ENCODE data around the gene KLK11.

DNA sequence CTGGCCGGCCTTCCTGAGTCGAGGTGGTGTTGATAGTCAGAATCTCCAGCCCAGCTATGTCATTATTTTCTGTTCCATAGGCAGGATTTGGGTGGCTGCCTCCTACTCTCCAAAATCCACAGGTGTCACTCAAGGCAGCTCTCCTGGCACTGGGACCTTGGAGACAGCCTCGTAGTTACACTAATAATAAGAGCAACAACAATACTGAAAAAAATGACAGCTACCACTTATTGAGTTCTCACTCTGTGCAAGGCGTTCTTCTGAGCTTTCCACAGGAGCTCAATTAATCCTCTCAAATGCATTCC is 20.6 kb upstream of the KLK11 start:
- TF ChIP-seq, protein P1, sequence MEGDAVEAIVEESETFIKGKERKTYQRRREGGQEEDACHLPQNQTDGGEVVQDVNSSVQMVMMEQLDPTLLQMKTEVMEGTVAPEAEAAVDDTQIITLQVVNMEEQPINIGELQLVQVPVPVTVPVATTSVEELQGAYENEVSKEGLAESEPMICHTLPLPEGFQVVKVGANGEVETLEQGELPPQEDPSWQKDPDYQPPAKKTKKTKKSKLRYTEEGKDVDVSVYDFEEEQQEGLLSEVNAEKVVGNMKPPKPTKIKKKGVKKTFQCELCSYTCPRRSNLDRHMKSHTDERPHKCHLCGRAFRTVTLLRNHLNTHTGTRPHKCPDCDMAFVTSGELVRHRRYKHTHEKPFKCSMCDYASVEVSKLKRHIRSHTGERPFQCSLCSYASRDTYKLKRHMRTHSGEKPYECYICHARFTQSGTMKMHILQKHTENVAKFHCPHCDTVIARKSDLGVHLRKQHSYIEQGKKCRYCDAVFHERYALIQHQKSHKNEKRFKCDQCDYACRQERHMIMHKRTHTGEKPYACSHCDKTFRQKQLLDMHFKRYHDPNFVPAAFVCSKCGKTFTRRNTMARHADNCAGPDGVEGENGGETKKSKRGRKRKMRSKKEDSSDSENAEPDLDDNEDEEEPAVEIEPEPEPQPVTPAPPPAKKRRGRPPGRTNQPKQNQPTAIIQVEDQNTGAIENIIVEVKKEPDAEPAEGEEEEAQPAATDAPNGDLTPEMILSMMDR (IDR thresholded peaks at IDR 0.05; ENCODE audit: low read depth, low read length, missing input control), result no peak
- TF ChIP-seq, protein P2, sequence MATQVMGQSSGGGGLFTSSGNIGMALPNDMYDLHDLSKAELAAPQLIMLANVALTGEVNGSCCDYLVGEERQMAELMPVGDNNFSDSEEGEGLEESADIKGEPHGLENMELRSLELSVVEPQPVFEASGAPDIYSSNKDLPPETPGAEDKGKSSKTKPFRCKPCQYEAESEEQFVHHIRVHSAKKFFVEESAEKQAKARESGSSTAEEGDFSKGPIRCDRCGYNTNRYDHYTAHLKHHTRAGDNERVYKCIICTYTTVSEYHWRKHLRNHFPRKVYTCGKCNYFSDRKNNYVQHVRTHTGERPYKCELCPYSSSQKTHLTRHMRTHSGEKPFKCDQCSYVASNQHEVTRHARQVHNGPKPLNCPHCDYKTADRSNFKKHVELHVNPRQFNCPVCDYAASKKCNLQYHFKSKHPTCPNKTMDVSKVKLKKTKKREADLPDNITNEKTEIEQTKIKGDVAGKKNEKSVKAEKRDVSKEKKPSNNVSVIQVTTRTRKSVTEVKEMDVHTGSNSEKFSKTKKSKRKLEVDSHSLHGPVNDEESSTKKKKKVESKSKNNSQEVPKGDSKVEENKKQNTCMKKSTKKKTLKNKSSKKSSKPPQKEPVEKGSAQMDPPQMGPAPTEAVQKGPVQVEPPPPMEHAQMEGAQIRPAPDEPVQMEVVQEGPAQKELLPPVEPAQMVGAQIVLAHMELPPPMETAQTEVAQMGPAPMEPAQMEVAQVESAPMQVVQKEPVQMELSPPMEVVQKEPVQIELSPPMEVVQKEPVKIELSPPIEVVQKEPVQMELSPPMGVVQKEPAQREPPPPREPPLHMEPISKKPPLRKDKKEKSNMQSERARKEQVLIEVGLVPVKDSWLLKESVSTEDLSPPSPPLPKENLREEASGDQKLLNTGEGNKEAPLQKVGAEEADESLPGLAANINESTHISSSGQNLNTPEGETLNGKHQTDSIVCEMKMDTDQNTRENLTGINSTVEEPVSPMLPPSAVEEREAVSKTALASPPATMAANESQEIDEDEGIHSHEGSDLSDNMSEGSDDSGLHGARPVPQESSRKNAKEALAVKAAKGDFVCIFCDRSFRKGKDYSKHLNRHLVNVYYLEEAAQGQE (IDR thresholded peaks at IDR 0.05), result no peak
- TF ChIP-seq JUND (IDR thresholded peaks at IDR 0.05), result no peak
- no peak for TF ChIP-seq NR2F2 (IDR thresholded peaks at IDR 0.05)
- TF ChIP-seq RAD21 (IDR thresholded peaks at IDR 0.05), result no peak

All from liver (tissue), 3 donors.